LHCN-M2 (cell line): ENCODE measurements around the gene KCNJ12. TPM values are rescaled to one million over a fixed set of nuclear protein-coding genes. Genes with fewer than 3 reads are reported as not detected.
"Not testable (repeated sequence)": the region's sequence is repeated elsewhere in the genome, so short reads cannot be mapped to it uniquely, and the experiment has no call there.

Source experiments
- DNase-seq: peaks from one replicate; pipeline ENCODE4 v3.0.0-alpha.2; 2012; ENCODE audit warnings: low read depth
- total RNA-seq: library from RNA; depleted of rRNA; stranded (reverse); fragments of >200 nt; gene quantifications from 2 replicates; pipeline ENCODE4 v1.2.3, GENCODE V29; 2014

Gene KCNJ12
- total RNA-seq, 1 experiment from 2014 or later = 0.98 TPM

- not testable (repeated sequence) for DNase-seq
Observed at GRCh38 chr17:21406616-21407404, 30.7 kb downstream of the KCNJ12 start.

DNA sequence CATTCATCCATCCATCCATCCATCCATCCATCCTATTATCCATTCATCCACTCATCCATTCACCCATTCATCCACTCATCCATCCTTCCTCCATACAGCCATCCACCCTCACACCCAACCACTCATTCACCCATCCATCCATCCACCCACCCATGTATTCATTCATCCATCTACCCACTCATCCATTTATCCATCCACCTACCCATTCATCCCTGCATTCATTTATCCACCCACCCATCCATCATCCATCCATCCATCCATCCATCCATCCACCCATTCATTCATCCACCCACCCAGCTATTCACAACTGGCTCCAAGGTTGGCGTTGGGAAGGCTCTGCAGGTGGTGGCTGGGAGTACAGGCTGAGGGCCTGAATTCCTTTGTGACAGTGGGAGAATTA lies 31.6 kb downstream of the KCNJ12 start:
- DNase-seq = not testable (repeated sequence)

DNA sequence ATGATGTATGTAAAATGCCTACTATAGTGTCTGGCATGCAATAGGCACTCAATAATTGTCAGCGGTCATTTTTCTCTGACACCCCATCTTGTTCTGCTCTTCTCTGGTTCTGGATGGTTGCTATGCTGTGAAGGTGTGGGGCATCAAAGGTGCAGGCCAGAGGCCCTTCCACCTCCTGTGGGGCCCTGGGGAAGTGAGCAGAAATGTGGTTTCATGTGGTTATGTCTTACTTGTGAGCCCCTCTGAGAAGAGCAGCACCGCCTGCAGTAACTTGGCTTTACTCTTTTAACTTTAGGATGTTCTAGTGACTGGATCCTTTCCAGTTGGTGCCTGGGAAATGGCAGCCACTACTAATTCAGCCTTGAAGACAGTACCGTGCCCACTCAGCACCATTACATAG lies 32.1 kb downstream of the KCNJ12 start:
- DNase-seq = not testable (repeated sequence)

GRCh38 chr17:21408766-21409300 lies 32.7 kb downstream of the KCNJ12 start:
- DNase-seq = not testable (repeated sequence)

- DNase-seq = not testable (repeated sequence)
Observed at GRCh38 chr17:21409388-21409787, 33.2 kb downstream of the KCNJ12 start.

- not testable (repeated sequence) for DNase-seq
Observed at GRCh38 chr17:21409971-21410370, 33.8 kb downstream of the KCNJ12 start.

- DNase-seq = not testable (repeated sequence)
Observed at GRCh38 chr17:21410371-21410770, 34.2 kb downstream of the KCNJ12 start.

DNA sequence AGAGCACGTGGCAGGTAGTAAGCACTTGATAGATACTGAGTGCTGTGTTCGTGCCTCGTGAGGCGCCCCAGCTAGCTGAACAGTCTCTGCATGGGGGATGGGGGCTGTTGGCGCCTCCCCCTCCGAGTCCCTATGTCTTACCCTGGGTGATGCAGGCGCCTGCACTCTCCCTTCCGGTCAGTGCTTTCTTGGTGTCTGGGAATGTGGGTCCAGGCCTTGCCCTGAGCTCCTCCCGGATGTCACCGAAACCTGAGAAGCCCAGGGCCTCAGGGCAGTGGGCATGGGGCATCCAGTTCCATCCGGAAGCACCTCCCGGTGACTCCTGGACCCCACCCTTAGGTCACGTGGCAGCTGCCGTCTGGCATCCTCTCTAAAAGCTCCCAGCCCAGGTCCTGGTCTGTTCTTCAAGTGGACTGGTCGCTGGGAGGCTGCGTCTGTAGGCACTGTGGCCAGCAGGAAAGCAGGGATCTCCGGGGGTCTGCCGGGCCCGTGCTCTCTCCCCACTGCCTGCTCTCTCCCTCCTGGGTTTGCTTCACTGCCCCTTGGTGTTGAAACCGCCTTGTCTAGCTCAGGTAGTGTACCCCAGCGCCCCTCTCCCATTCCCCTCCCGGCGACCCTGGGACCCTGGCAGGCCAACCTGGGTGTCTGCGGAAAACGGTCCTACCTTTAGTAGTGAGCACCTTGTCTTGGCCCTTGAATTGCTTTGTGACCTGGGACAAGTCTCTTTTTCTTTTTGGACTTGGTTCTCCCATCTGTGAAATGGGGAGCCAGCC lies 34.9 kb downstream of the KCNJ12 start:
- not testable (repeated sequence) for DNase-seq

GRCh38 chr17:21411679-21412205 lies 35.6 kb downstream of the KCNJ12 start:
- DNase-seq = not testable (repeated sequence)

DNA sequence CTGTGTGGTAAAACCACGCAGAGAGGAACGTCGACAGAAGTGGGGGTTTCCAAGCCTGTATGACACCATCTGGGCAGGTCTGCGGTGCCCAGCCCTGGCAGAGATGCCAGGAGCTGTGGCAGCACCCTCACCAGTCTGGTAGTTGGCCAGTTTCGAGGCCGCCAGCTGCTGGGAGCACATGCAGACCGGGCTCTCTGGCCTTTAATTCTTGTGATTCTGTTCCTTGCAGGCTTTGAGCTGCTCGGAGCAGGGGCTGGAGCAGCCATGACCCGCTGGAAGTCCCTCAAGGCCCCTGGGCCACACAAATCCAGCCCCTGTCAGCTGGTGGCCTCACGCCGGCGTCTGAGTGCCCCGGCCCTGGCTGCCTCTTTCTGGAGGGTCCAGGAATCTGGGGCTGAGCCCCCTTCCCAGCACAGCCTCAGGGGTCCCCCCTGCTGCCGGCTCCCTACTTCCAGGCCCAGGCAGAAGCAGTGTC lies 36.1 kb downstream of the KCNJ12 start:
- not testable (repeated sequence) for DNase-seq

DNA sequence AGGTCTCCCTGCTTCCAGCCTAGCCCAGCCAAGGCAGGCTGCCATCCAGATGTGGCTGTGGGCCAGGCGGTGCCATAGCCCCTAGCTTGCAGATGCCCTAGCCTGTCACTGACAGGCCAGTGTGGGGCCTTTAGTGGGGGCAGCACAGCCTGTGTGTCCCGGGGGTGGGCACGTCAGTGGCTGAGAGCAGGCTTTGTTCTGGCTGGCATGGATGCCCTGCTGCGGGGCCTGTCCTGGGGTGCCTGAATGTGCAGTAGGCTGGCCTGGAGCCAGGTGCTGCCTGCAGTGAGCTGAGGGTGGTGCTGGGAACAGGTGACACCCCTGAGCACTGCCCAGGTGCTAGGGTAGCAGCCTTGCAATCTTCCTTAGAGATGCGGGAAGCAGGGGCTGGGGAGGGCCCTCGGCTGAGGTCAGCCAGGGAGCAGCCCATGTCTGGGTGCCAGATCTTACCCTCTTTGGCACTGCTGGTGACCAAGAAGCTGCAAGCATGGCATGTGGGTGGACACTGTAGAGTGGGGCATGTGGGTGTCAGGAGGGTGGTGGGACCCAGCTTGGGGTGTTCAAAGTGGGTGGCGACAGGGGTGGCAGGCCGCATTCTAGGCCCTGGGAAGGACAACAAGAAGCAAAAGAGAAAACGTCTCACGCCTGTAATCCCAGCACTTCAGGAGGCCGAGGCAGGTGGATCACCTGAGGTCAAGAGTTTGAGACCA lies 37.6 kb downstream of the KCNJ12 start:
- not testable (repeated sequence) for DNase-seq

DNA sequence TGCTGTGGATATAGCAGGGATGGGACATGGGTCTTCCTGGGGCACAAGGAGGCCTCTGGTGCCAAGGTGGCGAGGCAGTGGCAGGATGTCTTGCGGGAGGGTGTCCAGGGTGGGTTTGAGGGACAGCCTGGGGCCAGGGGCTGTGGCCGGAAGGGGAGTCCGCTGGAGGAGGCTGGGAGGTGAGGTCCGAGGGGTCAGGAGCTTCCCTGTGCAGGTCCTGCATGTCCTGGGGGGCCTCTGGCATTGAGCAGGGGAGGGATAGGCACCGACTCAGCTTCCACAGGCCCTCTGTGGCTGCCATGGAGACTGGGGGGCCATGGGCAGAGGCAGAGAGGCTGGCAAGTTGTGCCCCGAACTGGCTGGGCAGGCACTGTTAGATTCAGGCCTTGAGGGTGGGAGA lies 38.5 kb downstream of the KCNJ12 start:
- not testable (repeated sequence) for DNase-seq

GRCh38 chr17:21415166-21415990 lies 39.2 kb downstream of the KCNJ12 start:
- not testable (repeated sequence) for DNase-seq

GRCh38 chr17:21416471-21416981 lies 40.4 kb downstream of the KCNJ12 start:
- not testable (repeated sequence) for DNase-seq

GRCh38 chr17:21417349-21417748 lies 41.2 kb downstream of the KCNJ12 start:
- not testable (repeated sequence) for DNase-seq

DNA sequence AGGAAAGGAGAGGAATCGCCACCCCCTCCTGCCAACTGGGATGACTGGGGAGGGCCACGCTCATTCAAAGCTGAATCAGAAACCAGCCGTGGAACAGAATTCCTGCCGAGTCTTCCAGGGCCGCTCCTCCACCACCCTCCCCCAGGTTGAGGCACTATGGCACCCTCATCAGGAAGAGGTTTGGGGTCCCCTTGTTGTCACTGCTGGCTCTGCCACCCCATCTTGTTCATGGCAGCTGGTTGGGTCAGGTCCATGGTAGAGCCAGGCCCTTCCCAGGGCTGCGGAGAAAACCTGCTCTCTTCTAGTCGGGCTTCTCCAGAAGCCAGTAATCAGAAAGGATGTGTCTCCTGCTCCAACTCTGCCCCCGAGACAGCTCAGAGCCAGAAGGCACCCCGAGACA lies 41.8 kb downstream of the KCNJ12 start:
- no peak for DNase-seq

DNA sequence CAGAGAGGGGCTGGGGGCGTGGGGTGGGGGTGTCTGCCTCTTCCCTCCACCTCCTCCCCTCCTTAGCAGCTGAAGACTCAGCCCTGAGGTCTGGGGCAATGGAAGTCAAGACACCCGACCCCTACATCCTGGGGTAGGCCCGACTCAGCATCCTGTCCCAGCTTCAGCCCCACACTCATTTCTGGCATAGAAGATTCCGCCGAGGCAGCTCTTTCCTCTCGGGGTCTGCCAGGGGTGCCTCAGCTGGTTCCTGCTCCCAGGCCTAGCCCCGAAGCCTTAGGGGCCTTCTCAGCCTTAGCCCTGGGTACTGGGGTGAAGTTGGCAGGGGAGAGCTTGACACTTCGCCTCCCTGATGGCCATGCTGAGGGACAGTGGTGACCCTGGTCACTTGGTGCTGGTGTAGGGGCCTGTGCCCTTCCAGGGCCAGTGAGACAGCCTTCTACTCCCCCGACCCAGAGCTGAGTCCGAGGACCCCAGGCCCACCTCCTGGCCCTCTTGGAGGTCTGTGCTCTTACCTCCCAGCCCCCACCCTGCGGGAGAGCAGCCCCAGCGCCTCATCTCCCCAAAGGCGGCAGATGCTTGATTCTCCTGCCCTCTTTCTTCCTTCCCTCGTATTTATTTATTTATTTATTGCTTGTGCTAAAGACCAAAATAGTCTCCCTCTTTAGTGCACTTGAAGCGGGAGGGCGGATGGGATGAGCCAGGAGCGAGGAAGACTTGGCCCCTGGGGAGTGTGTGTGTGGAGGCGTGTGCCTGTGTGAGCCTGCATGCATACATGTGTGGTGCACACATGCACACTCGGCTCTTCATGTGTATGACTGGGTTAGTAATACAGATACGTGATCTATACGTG lies 42.5 kb downstream of the KCNJ12 start:
- no peak for DNase-seq

DNA sequence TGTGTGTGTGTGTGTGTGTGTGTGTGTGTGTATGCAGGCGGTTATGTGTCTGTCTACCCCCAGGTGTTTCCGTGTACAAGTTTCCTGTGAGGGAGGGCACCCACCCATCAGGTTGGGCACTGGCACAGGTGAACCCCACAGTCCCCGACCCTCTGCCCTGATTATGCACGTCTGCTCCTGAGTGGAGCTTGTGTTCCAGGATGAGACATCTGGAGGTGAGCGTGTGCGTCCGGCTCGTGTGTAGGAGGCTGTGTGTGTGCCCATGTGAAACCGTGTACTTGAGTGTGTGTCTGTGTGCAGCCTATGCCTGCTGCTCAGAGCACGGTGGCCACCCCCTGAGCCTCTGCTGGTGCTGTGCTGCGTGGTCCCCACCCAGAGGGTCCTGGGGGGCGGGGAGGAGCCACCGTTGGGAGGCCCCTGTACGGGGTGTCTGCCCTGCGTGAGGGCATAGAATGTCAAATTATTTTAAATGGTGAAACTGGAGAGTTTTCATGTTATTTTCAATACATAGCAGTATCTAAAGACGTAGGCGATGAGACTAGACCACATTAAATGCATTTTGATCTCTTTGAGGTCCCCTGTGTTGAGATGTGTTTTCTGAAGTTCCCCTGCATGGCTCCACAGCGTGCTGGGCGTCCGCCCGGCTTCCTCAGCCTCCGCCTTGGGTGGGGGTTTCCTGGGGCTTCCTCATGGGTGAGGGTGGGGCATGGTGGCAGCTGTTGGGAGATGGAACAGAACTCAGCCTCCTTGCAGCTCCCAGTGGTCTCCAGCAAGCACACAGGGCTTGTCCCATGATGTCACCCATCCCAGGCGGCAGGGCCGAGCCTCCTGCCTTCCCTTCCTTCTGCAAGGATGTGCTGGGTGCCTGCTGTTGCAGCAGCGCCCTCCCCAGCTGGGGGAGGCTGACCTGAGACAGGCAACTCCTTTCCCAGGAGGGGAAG lies 43.4 kb downstream of the KCNJ12 start:
- DNase-seq = no peak
